HT-29 (cell line): Measurements from ENCODE around the gene BUD23. TPM values are rescaled to one million over a fixed set of nuclear protein-coding genes. Genes with fewer than 3 reads are reported as not detected.
"Not testable (repeated sequence)": the region's sequence is repeated elsewhere in the genome, so short reads cannot be mapped to it uniquely, and the experiment has no call there.

Experiments
- DNase-seq: peaks from one replicate; pipeline ENCODE4 v3.0.0-alpha.2; 2015; ENCODE audit warnings: low spot score
- total RNA-seq: library from RNA; depleted of rRNA; stranded (reverse); fragments of >200 nt; shearing (Covaris generic); gene quantifications from 2 replicates; pipeline ENCODE4 v1.2.3, GENCODE V29; 2014

The BUD23 gene
- total RNA-seq, 1 experiment from 2014 or later = 151 TPM

DNA sequence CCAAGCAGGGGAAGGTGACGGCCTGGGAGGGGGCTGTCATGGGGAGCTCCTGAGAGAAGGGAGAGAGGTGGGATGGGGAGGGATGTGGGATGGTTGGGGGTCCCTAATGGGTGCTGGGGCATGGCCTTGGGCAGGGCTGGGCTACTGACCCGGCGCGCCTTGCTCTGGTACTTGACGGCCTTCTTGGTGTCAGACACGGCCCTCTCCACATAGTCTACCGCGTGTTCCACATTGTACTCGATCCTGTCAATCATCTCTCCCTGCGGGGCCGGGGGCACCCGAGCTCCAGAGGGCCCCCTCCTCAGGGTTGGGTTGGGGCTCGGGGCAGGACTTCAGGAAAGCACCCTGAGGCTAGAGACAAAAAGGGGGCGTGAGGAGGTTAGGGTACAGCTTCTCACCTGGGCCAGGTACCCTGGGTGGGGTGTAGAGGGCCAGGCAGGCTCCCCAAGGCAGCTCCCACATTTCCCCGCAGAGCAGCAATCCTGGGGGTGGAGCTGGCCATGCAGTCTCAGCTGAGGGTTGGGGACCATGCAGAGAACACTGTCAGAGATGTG lies 17.3 kb downstream of the BUD23 start:
- DNase-seq = no peak

DNA sequence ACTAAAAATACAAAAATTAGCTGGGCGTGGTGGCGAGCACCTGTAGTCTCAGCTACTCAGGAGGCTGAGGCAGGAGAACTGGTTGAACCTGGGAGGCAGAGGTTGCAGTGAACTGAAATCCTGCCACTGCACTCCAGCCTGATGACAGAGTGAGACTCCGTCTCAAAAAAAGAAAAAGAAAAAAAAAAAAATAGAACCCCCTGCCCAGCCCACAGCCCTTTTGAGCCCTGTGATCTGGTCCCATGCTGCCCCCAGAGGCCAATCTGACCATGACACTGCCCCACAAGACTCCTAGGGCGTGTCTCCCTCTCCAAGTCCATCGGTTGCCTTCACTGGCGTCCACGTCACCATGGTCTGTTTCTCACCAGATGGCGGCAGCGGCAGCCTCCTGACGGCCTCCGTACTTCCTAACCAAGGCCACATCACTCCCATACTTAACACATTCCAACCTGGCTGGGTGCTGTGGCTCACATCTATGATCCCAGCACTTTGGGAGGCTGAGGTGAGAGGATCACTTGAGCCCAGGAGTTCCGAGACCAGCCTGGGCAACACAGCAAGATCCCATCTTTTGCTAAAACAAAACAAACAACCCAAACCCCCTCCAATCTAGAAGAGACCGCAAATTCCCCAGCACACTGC lies 18.1 kb downstream of the BUD23 start:
- DNase-seq = peak; percentile 61

- DNase-seq = no peak
These were observed 18.8 kb downstream of the BUD23 start for GRCh38 chr7:73702226-73702625.

GRCh38 chr7:73702665-73703064 lies 19.3 kb downstream of the BUD23 start:
- no peak for DNase-seq

DNA sequence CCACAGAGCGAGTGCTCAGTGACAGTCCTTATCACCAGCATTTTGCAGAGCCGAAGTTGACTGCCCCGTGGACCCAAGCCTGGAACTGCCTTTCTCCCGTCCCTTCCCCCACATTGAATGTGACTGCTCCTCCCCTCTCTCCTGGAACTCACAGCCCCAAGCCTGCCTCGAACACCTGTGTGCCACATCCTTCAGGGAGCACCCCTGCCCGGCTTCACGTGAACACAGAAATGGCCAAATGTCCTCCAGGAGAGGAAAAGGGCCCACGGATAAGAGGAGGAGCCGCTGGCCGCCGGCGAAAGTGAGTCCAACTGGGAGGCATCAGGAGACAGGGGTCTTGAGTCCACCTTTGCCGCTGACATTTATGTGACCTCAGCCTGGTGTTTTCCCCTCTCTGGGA lies 19.8 kb downstream of the BUD23 start:
- DNase-seq = no peak

GRCh38 chr7:73703757-73704639 lies 20.6 kb downstream of the BUD23 start:
- peak; percentile 77 for DNase-seq

DNA sequence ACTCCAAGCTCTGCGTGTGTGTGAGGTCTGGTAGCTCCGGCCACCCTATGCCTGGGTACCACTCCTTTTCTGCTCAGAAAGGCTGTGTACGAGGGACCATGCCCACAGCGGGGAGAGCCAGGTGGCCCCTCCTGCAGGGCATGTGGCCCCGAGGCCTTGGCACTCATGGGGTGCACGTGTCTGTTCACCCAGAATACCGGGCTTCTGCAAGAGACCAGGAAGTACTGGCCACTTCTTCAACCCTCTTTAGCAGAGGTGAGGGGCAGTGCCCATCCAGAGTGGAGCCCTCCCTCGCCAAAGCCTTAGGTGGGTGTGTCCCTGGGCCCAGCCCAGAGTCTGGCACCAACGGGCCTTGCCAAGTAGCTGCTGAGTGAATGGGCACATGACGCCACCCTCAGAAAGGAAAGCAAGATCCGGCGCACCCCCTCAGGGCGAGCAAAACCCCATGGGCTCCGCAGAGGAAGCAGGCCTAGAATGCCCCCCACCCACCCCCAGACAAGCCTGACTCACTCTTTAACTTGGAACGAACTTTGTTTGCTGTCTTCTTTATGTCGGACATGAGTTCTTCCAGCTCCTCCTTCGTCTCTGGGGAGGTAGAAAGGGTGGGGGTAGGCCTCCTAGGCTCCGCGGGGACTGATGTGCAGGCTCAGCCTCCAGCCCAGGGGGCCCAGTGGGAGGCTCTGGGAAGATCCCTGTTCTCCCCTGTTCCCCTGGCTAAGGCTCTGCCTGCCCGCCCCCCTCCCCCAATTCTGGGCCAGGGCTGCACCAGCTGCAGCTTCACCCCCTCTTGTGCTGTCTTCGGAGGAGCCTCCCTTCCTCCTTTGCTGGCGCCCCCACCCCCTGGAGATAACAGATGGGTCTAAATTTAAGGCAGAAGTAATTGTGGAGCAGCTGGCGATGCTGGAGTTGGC lies 21.5 kb downstream of the BUD23 start:
- DNase-seq = peak; percentile 84

DNA sequence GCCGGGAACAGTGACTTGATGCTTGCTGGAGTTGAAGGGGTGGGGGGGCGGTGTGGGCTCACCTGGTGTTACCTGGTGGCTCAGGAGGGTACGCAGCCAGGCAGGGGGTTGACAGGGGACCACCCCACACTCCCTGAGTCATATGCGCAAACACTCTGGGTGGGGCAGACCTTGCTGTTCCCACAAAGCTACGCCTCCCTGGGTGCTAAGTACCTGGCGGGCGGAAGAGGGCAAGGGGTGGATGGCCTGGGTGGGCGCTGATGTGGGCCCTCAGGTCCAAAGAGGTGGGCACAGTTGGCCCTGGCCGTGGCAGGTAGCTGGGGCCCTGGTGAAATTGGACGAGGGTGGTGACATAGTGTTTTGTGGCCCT lies 22.1 kb downstream of the BUD23 start:
- peak; percentile 72 for DNase-seq

- peak; percentile 88 for DNase-seq
These were observed 23.0 kb downstream of the BUD23 start for GRCh38 chr7:73706126-73707044.

DNA sequence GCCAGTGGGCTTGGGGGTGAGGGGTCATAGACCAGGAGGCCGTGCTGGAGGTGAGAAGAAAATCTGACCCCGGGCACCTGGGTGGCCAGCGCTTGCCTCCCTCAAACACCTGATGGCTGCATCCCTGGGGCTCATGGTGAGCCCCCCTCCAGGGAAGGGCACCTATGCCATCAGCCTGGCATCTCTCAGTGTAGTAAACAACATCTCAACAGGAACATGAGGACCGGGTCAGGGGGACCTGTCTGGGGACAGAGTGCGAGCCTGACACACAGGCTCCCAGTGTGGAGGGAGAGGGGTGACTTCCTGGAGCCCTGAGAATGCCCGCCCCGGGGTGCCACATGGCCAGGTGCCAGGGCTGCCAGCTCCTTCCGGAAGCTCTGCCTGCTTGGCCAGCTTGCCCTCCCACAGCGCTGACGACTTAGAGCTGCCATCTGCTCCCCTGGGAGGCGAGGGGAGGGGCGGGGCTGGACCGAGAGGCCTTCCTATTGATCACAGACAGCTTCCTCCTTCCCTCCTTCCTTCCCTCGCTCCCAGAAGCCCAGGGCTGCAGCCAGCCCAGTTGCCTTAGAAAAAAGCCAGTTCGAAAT lies 23.7 kb downstream of the BUD23 start:
- DNase-seq = peak; percentile 99

DNA sequence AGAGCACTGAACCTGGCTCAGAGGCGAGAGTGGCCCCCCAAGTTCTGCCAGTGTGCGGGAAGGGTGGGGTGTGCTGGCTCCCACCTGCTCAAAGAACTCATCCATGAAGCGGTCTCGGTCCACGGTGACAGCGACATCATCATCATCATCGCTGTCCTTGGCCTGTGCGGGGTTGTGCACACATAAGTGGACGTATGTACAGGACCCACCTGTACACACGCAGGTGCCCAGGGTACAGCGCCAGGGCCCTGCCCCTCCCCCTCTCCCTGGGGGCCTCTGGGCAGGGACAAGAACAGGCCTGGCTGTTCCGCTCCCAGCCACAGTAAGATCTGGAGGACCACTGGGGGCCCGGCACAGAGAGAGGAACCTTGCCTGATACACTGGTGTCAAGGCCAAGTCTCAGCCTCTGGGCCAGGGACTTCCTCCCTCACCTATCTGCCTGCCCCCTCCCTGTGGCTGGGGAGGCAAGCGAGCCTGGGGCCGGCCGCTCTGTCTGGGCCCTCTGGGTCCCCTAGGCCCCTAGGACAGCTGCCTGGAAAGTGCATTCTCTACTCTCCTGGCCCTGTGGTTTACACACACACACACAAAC lies 25.7 kb downstream of the BUD23 start:
- no peak for DNase-seq

GRCh38 chr7:73712773-73713172 lies 29.4 kb downstream of the BUD23 start:
- DNase-seq = no peak

DNA sequence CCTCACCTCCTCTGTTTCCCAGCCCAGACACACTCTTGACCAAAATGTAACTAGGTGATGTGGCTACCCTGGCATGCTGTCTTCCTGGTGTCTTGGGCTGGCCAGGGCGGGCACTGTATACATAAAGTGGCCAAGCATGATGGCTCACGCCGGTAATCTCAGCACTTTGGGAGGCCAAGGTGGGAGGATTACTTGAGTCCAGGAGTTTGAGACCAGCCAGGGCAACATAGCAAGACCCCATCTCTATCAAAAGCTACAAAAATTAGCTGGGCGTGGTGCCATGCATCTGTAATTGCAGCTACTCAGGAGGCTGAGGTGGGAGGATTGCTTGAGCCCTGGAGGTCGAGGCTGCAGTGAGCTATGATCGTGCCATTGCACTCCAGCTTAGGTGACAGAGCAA lies 29.9 kb downstream of the BUD23 start:
- DNase-seq = not testable (repeated sequence)

- peak; percentile 90 for DNase-seq
These were observed 32.4 kb downstream of the BUD23 start for GRCh38 chr7:73715648-73716317.

DNA sequence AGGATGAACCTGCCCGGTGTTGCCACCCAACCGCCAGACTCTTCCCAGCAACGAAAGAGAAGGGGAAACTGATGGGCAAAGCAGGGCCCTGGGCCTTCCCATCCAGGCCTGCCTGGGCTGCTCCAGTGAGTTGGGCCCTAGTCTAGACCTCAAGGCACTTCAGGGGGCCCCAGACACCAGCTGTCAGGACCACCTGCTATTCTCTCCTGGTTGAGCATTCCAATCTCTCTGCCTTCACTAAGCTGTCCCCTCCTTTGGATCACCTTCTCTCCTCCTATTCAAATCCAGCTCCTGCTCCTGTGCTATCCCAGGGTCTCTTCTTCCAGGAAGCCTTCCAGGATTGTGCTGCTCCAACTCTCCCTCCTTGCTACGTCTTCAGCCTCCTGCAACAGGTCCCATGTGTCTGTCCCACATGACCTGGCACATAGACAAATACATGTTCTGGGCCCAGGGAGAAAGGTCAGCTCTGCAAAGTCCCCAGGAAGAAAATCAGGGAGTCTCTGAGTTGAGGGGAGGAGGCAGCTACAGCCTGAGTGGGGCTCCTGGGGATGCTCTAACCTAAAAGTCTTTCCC lies 33.0 kb downstream of the BUD23 start:
- no peak for DNase-seq

- no peak for DNase-seq
These were observed 33.8 kb downstream of the BUD23 start for GRCh38 chr7:73717025-73717807.

- DNase-seq = peak; percentile 47
These were observed 34.6 kb downstream of the BUD23 start for GRCh38 chr7:73717991-73718405.

DNA sequence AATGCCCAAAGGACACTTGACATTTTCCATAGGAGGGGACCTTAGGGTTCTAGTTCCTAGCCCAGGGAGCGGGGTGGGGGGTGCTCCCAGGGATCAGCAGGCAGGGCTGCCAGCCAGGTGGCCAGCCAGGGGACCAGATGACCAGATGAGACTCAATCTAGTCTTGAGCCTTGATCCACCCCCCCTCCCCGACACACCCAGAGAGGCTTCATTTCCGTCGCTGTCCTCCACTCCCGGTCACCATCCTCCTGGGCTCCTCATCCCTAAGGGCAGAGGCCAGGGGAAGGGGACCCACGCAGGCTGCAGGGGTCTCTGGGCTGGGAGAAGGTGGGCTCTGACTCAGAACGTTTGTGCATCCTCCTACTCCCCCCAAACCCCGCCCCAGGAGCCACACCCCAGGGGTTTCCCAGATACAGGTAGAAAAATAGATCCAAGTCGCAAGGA lies 35.1 kb downstream of the BUD23 start:
- DNase-seq = no peak
